SK-N-MC (cell line): ENCODE results near the gene MANBA.

Experiments
- DNase-seq: peaks from one replicate; pipeline ENCODE4 v3.0.0-alpha.2; 2011; ENCODE audit warnings: low read depth, low spot score
- H3K27ac ChIP-seq: fragments of 200-600 bp; sonication (generic); 2 replicates; pipeline ENCODE4 v1.5.1; 2016; ENCODE audit warnings: mixed run types
- H3K36me3 ChIP-seq: fragments of 200-600 bp; sonication (generic); 2 replicates; pipeline ENCODE4 v1.6.1; 2017; ENCODE audit warnings: antibody characterized with exemption, low read length, mixed read lengths; ENCODE audit not compliant: insufficient read depth
- H3K4me3 ChIP-seq: fragments of 200-600 bp; sonication (generic); 2 replicates; pipeline ENCODE4 v1.5.1; 2016
- H3K9ac ChIP-seq: fragments of 200-600 bp; sonication (generic); 2 replicates; pipeline ENCODE4 v1.8.0; 2017; ENCODE audit warnings: mixed run types, mixed read lengths; ENCODE audit not compliant: insufficient read length
- H3K9me3 ChIP-seq: fragments of 200-600 bp; sonication (generic); 2 replicates; pipeline ENCODE4 v1.6.1; 2017; ENCODE audit warnings: low read depth, mild to moderate bottlenecking, antibody characterized with exemption, low read length, moderate library complexity, mixed read lengths
- EZH2 ChIP-seq: fragments of 200-600 bp; sonication (generic); IDR thresholded peaks from one replicate; pipeline ENCODE4 v1.6.1; 2017; ENCODE audit warnings: antibody characterized with exemption
- FOXP2 ChIP-seq: optimal IDR thresholded peaks from 2 replicates; pipeline ENCODE3; 2011; ENCODE audit warnings: mild to moderate bottlenecking, moderate library complexity; ENCODE audit not compliant: insufficient read depth; ENCODE audit errors: extremely low read length, control extremely low read depth
- POLR2AphosphoS5 ChIP-seq: IDR thresholded peaks from 2 replicates; pipeline ENCODE4 v1.6.1; 2012; ENCODE audit warnings: mild to moderate bottlenecking, low read depth, low read length, borderline replicate concordance

The MANBA gene

GRCh38 chr4:102789317-102789717, 28.5 kb upstream of the MANBA start:
- DNase-seq, result no peak
- TF ChIP-seq EZH2 (no peak), FOXP2 (no peak), POLR2AphosphoS5 (no peak)

GRCh38 chr4:102787944-102788343, 27.2 kb upstream of the MANBA start:
- peaks cover 19% of the 10 kb centered on the region for H3K36me3 ChIP-seq
- H3K9ac ChIP-seq, result no peak overlapping the region
- H3K4me3 ChIP-seq, result no peak overlapping the region
- peak overlapping the region; percentile 48; the same call in 1 of the 2 replicates for H3K27ac ChIP-seq
- no peaks in the 10 kb centered on the region for H3K9me3 ChIP-seq
- DNase-seq, result no peak
- TF ChIP-seq FOXP2 (no peak), POLR2AphosphoS5 (no peak), EZH2 (no peak)

More at GRCh38 chr4:102789317-102789717, 28.5 kb upstream of the MANBA start:
- peak overlapping the region; percentile 42 for H3K27ac ChIP-seq
- peaks cover 33% of the 10 kb centered on the region for H3K36me3 ChIP-seq
- H3K4me3 ChIP-seq, result no peak overlapping the region
- H3K9ac ChIP-seq, result no peak overlapping the region
- no peaks in the 10 kb centered on the region for H3K9me3 ChIP-seq

- TF ChIP-seq EZH2 (no peak), POLR2AphosphoS5 (no peak), FOXP2 (no peak)
- H3K9me3 ChIP-seq, result no peaks in the 10 kb centered on the region
- H3K27ac ChIP-seq, result peak overlapping the region; percentile 12; the same call in 1 of the 2 replicates
- H3K4me3 ChIP-seq, result no peak overlapping the region
- H3K9ac ChIP-seq, result no peak overlapping the region
- H3K36me3 ChIP-seq, result peaks cover 13% of the 10 kb centered on the region
- DNase-seq, result peak; percentile 20
Measured at GRCh38 chr4:102787096-102787881, 26.5 kb upstream of the MANBA start.

GRCh38 chr4:102786279-102786678, 25.5 kb upstream of the MANBA start:
- Histone ChIP-seq H3K36me3 (peaks cover 2% of the 10 kb centered on the region), H3K27ac (no peak overlapping the region), H3K9ac (no peak overlapping the region), H3K9me3 (no peaks in the 10 kb centered on the region), H3K4me3 (no peak overlapping the region)
- DNase-seq, result no peak
- TF ChIP-seq FOXP2 (no peak), POLR2AphosphoS5 (no peak), EZH2 (no peak)

GRCh38 chr4:102783006-102783405, 22.2 kb upstream of the MANBA start:
- no peak overlapping the region for H3K9ac ChIP-seq
- H3K27ac ChIP-seq, result no peak overlapping the region
- no peak overlapping the region for H3K4me3 ChIP-seq
- no peak for TF ChIP-seq FOXP2
- no peak for TF ChIP-seq EZH2
- no peak for TF ChIP-seq POLR2AphosphoS5
- DNase-seq, result no peak
- H3K9me3 ChIP-seq, result no peaks in the 10 kb centered on the region
- H3K36me3 ChIP-seq, result no peaks in the 10 kb centered on the region

GRCh38 chr4:102781570-102781969, 20.8 kb upstream of the MANBA start:
- no peak for TF ChIP-seq POLR2AphosphoS5
- no peak for TF ChIP-seq FOXP2
- no peak for TF ChIP-seq EZH2
- Histone ChIP-seq H3K9me3 (no peaks in the 10 kb centered on the region), H3K27ac (no peak overlapping the region), H3K9ac (no peak overlapping the region), H3K36me3 (no peaks in the 10 kb centered on the region), H3K4me3 (no peak overlapping the region)
- DNase-seq, result no peak

GRCh38 chr4:102780476-102781144, 19.8 kb upstream of the MANBA start:
- no peak for DNase-seq
- H3K9me3 ChIP-seq, result no peaks in the 10 kb centered on the region
- TF ChIP-seq EZH2, result no peak
- no peak for TF ChIP-seq FOXP2
- TF ChIP-seq POLR2AphosphoS5, result no peak
- no peak overlapping the region for H3K4me3 ChIP-seq
- H3K27ac ChIP-seq, result no peak overlapping the region
- H3K36me3 ChIP-seq, result no peaks in the 10 kb centered on the region
- no peak overlapping the region for H3K9ac ChIP-seq

- Histone ChIP-seq H3K4me3 (no peak overlapping the region), H3K36me3 (no peaks in the 10 kb centered on the region), H3K9ac (no peak overlapping the region), H3K27ac (no peak overlapping the region), H3K9me3 (no peaks in the 10 kb centered on the region)
- TF ChIP-seq FOXP2 (no peak), EZH2 (no peak), POLR2AphosphoS5 (no peak)
- no peak for DNase-seq
Measured at GRCh38 chr4:102779204-102779603, 18.4 kb upstream of the MANBA start.
